OCI-LY3 (cell line): Measurements from ENCODE around the gene TDRKH.

Experiments used
- H2AFZ ChIP-seq: fragments of 200-600, 300-600 bp; shearing (Covaris generic); 2 replicates; pipeline ENCODE4 v1.6.0; 2014; ENCODE audit warnings: antibody characterized with exemption, low read depth, low read length
- H3K27ac ChIP-seq: fragments of 200-600, 300-600 bp; sonication (generic); 2 replicates; pipeline ENCODE4 v1.5.1; 2014; ENCODE audit warnings: mild to moderate bottlenecking, low read length, moderate library complexity, mixed read lengths
- H3K27me3 ChIP-seq: fragments of 200-600, 300-600 bp; sonication (generic); 2 replicates; pipeline ENCODE4 v1.6.1; 2014; ENCODE audit warnings: low read depth, low read length, mixed read lengths
- H3K36me3 ChIP-seq: fragments of 200-600, 300-600 bp; sonication (generic); replicated peaks from 2 replicates; pipeline ENCODE3; 2014; ENCODE audit warnings: low read depth, low read length, mixed read lengths
- H3K4me1 ChIP-seq: fragments of 300-600, 200-600 bp; sonication (generic); 2 replicates; pipeline ENCODE4 v1.6.1; 2014; ENCODE audit warnings: low read length, mixed read lengths
- H3K4me2 ChIP-seq: fragments of 200-600, 300-600 bp; sonication (generic); 2 replicates; pipeline ENCODE4 v1.6.1; 2014; ENCODE audit warnings: low read length, mixed read lengths
- H3K4me3 ChIP-seq: fragments of 300-600, 200-600 bp; sonication (generic); 2 replicates; pipeline ENCODE4 v1.5.1; 2014; ENCODE audit warnings: antibody characterized with exemption, mild to moderate bottlenecking, low read length, moderate library complexity
- H3K79me2 ChIP-seq: fragments of 300-600, 200-600 bp; shearing (Covaris generic); 2 replicates; pipeline ENCODE4 v1.6.1; 2014; ENCODE audit warnings: mild to moderate bottlenecking, low read length, mixed read lengths
- H3K9ac ChIP-seq: fragments of 300-600, 200-600 bp; shearing (Covaris generic); 2 replicates; pipeline ENCODE4 v1.6.0; 2014; ENCODE audit warnings: mild to moderate bottlenecking, low read length, moderate library complexity
- H3K9me3 ChIP-seq: fragments of 200-600, 300-600 bp; shearing (Covaris generic); 2 replicates; pipeline ENCODE4 v1.6.1; 2014; ENCODE audit warnings: low read length, mixed read lengths; ENCODE audit not compliant: insufficient read depth
- H4K20me1 ChIP-seq: fragments of 200-600, 300-600 bp; sonication (generic); 2 replicates; pipeline ENCODE4 v1.6.1; 2016; ENCODE audit warnings: low read length, mixed read lengths; ENCODE audit not compliant: insufficient read depth
- CTCF ChIP-seq: fragments of 200-600, 300-600 bp; sonication (generic); IDR thresholded peaks from 2 replicates; pipeline ENCODE4 v1.5.1; 2014; ENCODE audit warnings: antibody characterized with exemption, low read length, low read depth
- EZH2phosphoT487 ChIP-seq: fragments of 200-600 bp; shearing (Covaris generic); IDR thresholded peaks from 2 replicates; pipeline ENCODE4 v1.6.1; 2018; ENCODE audit warnings: antibody characterized with exemption, mixed run types, low read depth

TDRKH gene

GRCh38 chr1:151763990-151764389 lies 26.3 kb downstream of the TDRKH start:
- no peaks in the 10 kb centered on the region for H3K27me3 ChIP-seq
- peaks cover 22% of the 10 kb centered on the region for H3K36me3 ChIP-seq
- H3K4me2 ChIP-seq, result peak overlapping the region; percentile 96
- peaks cover 13% of the 10 kb centered on the region for H3K4me1 ChIP-seq
- H3K79me2 ChIP-seq, result peaks cover 15% of the 10 kb centered on the region
- H3K4me3 ChIP-seq, result peak overlapping the region; percentile 82
- H3K9ac ChIP-seq, result peak overlapping the region; percentile 75
- H2AFZ ChIP-seq, result peak overlapping the region; percentile 92
- peak overlapping the region; percentile 59 for H3K27ac ChIP-seq
- TF ChIP-seq EZH2phosphoT487 (no peak), CTCF (no peak)
- no peaks in the 10 kb centered on the region for H4K20me1 ChIP-seq
- no peaks in the 10 kb centered on the region for H3K9me3 ChIP-seq

GRCh38 chr1:151762941-151763921 lies 27.1 kb downstream of the TDRKH start, which contains the start of gene MRPL9:
MRPL9 (minus strand) TSS chr1:151763496; CDS start chr1:151763479, 17 bp downstream.
- TF ChIP-seq EZH2phosphoT487, result no peak
- no peak for TF ChIP-seq CTCF
- peak within 1 kb of the TSS; percentile 75 for H3K9ac ChIP-seq
- H4K20me1 ChIP-seq, result no peaks in the 10 kb centered on the region
- peak within 1 kb of the TSS; percentile 82 for H3K4me3 ChIP-seq
- H3K36me3 ChIP-seq, result peaks cover 26% of the 10 kb centered on the region
- H3K79me2 ChIP-seq, result peaks cover 15% of the 10 kb centered on the region
- H2AFZ ChIP-seq, result peak within 1 kb of the TSS; percentile 92
- H3K4me2 ChIP-seq, result peak within 1 kb of the TSS; percentile 96
- H3K4me1 ChIP-seq, result peaks cover 13% of the 10 kb centered on the region
- no peaks in the 10 kb centered on the region for H3K27me3 ChIP-seq
- H3K27ac ChIP-seq, result peak within 1 kb of the TSS; percentile 59
- H3K9me3 ChIP-seq, result no peaks in the 10 kb centered on the region

- Histone ChIP-seq H2AFZ (no peak overlapping the region), H3K4me3 (no peak overlapping the region), H3K36me3 (peaks cover 35% of the 10 kb centered on the region), H3K79me2 (peaks cover 15% of the 10 kb centered on the region), H4K20me1 (no peaks in the 10 kb centered on the region), H3K4me2 (no peak overlapping the region), H3K9me3 (no peaks in the 10 kb centered on the region), H3K4me1 (peaks cover 13% of the 10 kb centered on the region), H3K27me3 (no peaks in the 10 kb centered on the region), H3K27ac (no peak overlapping the region), H3K9ac (no peak overlapping the region)
- no peak for TF ChIP-seq EZH2phosphoT487
- TF ChIP-seq CTCF, result no peak
Measured at GRCh38 chr1:151760597-151761385, 29.5 kb downstream of the TDRKH start.

- H3K9me3 ChIP-seq, result no peaks in the 10 kb centered on the region
- H3K27me3 ChIP-seq, result no peaks in the 10 kb centered on the region
- H3K4me3 ChIP-seq, result no peak overlapping the region
- H3K36me3 ChIP-seq, result peaks cover 40% of the 10 kb centered on the region
- H4K20me1 ChIP-seq, result no peaks in the 10 kb centered on the region
- peaks cover 15% of the 10 kb centered on the region for H3K79me2 ChIP-seq
- no peak overlapping the region for H3K4me2 ChIP-seq
- no peak for TF ChIP-seq EZH2phosphoT487
- TF ChIP-seq CTCF, result no peak
- H3K27ac ChIP-seq, result no peak overlapping the region
- no peak overlapping the region for H3K9ac ChIP-seq
- peaks cover 11% of the 10 kb centered on the region for H3K4me1 ChIP-seq
- no peak overlapping the region for H2AFZ ChIP-seq
Measured at GRCh38 chr1:151759241-151759640, 31.1 kb downstream of the TDRKH start.
